RWPE1 (cell line): ENCODE results near the gene ITIH4.

Experiments used
- CTCF ChIA-PET: fragments of 350-600 bp; sonication (Branson Sonifier 250); formaldehyde crosslinking; extraction: SDS; loops from one replicate; lab custom pipeline; 2021; lab: Yijun Ruan, JAX
- POLR2A ChIA-PET: fragments of 400-600 bp; formaldehyde crosslinking; extraction: SDS; loops from one replicate; lab custom pipeline; 2020; ENCODE audit warnings: antibody characterized with exemption; ENCODE audit not compliant: low non-redundant PET; lab: Yijun Ruan, JAX
- DNase-seq: peaks from one replicate; pipeline ENCODE4 v3.0.0; 2012; ENCODE audit warnings: low spot score
- H3K27ac ChIP-seq: fragments of 450-650 bp; 2 replicates; pipeline ENCODE4 v1.5.1; 2017
- CTCF ChIP-seq: fragments of 450-650 bp; conservative IDR thresholded peaks from 2 replicates; pipeline ENCODE4 v1.5.1; 2017; ENCODE audit warnings: low read depth, mild to moderate bottlenecking

The ITIH4 gene

GRCh38 chr3:52790741-52791140, 39.7 kb downstream of the ITIH4 start:
- no peak for TF ChIP-seq CTCF
- ChIA-PET CTCF (interaction anchor here (0.5 kb wide), 1 partner anchor 32 kb away, joined by 3 read pairs; no protein-coding TSS in a partner anchor), POLR2A (no interaction called here)
- no peak overlapping the region for H3K27ac ChIP-seq
- no peak for DNase-seq

GRCh38 chr3:52790337-52790736, 40.1 kb downstream of the ITIH4 start:
- POLR2A ChIA-PET = no interaction called here

GRCh38 chr3:52789746-52790040, 40.8 kb downstream of the ITIH4 start:
- ChIA-PET CTCF (no interaction called here), POLR2A (no interaction called here)
- H3K27ac ChIP-seq = no peak overlapping the region
- no peak for TF ChIP-seq CTCF
- no peak for DNase-seq

More at GRCh38 chr3:52790337-52790736, 40.1 kb downstream of the ITIH4 start:
- no peak for DNase-seq
- TF ChIP-seq CTCF = no peak
- no peak overlapping the region for H3K27ac ChIP-seq
- CTCF ChIA-PET = interaction anchor here (0.5 kb wide), 1 partner anchor 32 kb away, joined by 3 read pairs; no protein-coding TSS in a partner anchor

- DNase-seq = no peak
- no peak overlapping the region for H3K27ac ChIP-seq
- POLR2A ChIA-PET = no interaction called here
- TF ChIP-seq CTCF = no peak
- CTCF ChIA-PET = no interaction called here
Observed at GRCh38 chr3:52788890-52789745, 41.4 kb downstream of the ITIH4 start.

GRCh38 chr3:52787672-52788625, 42.5 kb downstream of the ITIH4 start:
- no peak overlapping the region for H3K27ac ChIP-seq
- DNase-seq = no peak
- ChIA-PET CTCF (no interaction called here), POLR2A (no interaction called here)
- TF ChIP-seq CTCF = no peak

GRCh38 chr3:52787246-52787645, 43.2 kb downstream of the ITIH4 start:
- CTCF ChIA-PET = no interaction called here
- no peak for TF ChIP-seq CTCF
- no peak overlapping the region for H3K27ac ChIP-seq
- no peak for DNase-seq
- POLR2A ChIA-PET = no interaction called here
